HepG2 (cell line): Measurements from ENCODE around the gene COG1. TPM values are rescaled to one million over a fixed set of nuclear protein-coding genes. Genes with fewer than 3 reads are reported as not detected.
A peak's percentile ranks its signal among the peaks of the same experiment; 100 is the strongest.

Source experiments
- ARID2 ChIP-seq: sonication (generic); formaldehyde crosslinking; IDR thresholded peaks from 2 replicates; pipeline ENCODE4 v1.8.1; 2022; ENCODE audit warnings: mild to moderate bottlenecking, missing genetic modification reagents, borderline replicate concordance
- ATF5 ChIP-seq: sonication (generic); formaldehyde crosslinking; IDR thresholded peaks from 2 replicates; pipeline ENCODE4 v1.4.0; 2020; ENCODE audit warnings: mild to moderate bottlenecking, low read depth, missing genetic modification reagents
- CREB3 ChIP-seq: sonication (generic); formaldehyde crosslinking; IDR thresholded peaks from 2 replicates; pipeline ENCODE4 v1.5.0; 2020; ENCODE audit warnings: missing genetic modification reagents
- MAX ChIP-seq: IDR thresholded peaks from 2 replicates; pipeline ENCODE4 v1.6.1; 2012; ENCODE audit warnings: inconsistent platforms
- MBD4 ChIP-seq: IDR thresholded peaks from 2 replicates; pipeline ENCODE4 v1.6.1; 2012; ENCODE audit warnings: low read length, inconsistent platforms, borderline replicate concordance
- NBN ChIP-seq: fragments of 450-650 bp; conservative IDR thresholded peaks from 2 replicates; pipeline ENCODE4 v1.6.1; 2017
- NFKBIZ ChIP-seq: IDR thresholded peaks from 2 replicates; pipeline ENCODE4 v1.6.1; 2018; ENCODE audit warnings: missing genetic modification reagents, missing compliant biosample characterization
- POGZ ChIP-seq: sonication (generic); formaldehyde crosslinking; IDR thresholded peaks from 2 replicates; pipeline ENCODE4 v1.4.0; 2020; ENCODE audit warnings: mild to moderate bottlenecking, missing genetic modification reagents
- SP2 ChIP-seq: sonication (generic); formaldehyde crosslinking; IDR thresholded peaks from 2 replicates; pipeline ENCODE4 v1.5.1; 2020; ENCODE audit warnings: mild to moderate bottlenecking, missing genetic modification reagents
- SRSF9 ChIP-seq: fragments of 200-400 bp; formaldehyde crosslinking; IDR thresholded peaks from 2 replicates; pipeline ENCODE4 v1.6.1; 2018; ENCODE audit warnings: borderline replicate concordance, mild to moderate bottlenecking, low read depth, low read length; ENCODE audit not compliant: insufficient read depth, poor library complexity, severe bottlenecking
- TARDBP ChIP-seq: sonication (generic); formaldehyde crosslinking; IDR thresholded peaks from 2 replicates; pipeline ENCODE4 v1.8.0; 2022; ENCODE audit warnings: mild to moderate bottlenecking, missing genetic modification reagents
- TCF7 ChIP-seq: sonication (generic); IDR thresholded peaks from 2 replicates; pipeline ENCODE4 v1.6.1; 2016; ENCODE audit warnings: antibody characterized with exemption, low read depth
- ZBTB44 ChIP-seq: sonication (generic); formaldehyde crosslinking; IDR thresholded peaks from 2 replicates; pipeline ENCODE4 v1.4.0; 2020; ENCODE audit warnings: missing genetic modification reagents
- ZMYM3 ChIP-seq: sonication (generic); formaldehyde crosslinking; IDR thresholded peaks from 2 replicates; pipeline ENCODE4 v1.5.1; 2020; ENCODE audit warnings: mild to moderate bottlenecking, missing genetic modification reagents
- ZNF101 ChIP-seq: sonication (generic); formaldehyde crosslinking; IDR thresholded peaks from 2 replicates; pipeline ENCODE4 v1.4.0; 2020; ENCODE audit warnings: mild to moderate bottlenecking, low read depth, missing genetic modification reagents, borderline replicate concordance
- ZNF431 ChIP-seq: sonication (generic); formaldehyde crosslinking; IDR thresholded peaks from 2 replicates; pipeline ENCODE4 v1.9.0; 2022; ENCODE audit warnings: missing genetic modification reagents, low read depth, mild to moderate bottlenecking, borderline replicate concordance
- ZNF446 ChIP-seq: sonication (generic); formaldehyde crosslinking; IDR thresholded peaks from 2 replicates; pipeline ENCODE4 v1.5.0; 2020; ENCODE audit warnings: mild to moderate bottlenecking, missing genetic modification reagents
- ZNF615 ChIP-seq: sonication (generic); formaldehyde crosslinking; IDR thresholded peaks from 2 replicates; pipeline ENCODE4 v1.5.0; 2020; ENCODE audit warnings: mild to moderate bottlenecking, missing genetic modification reagents, borderline replicate concordance
- polyA plus RNA-seq, 8 experiments: library from polyadenylated mRNA; depleted of rRNA in 3 of 8; stranded (reverse) in 7 of 8; unstranded in 1 of 8; fragments of >200 nt; fragmentation: Illumina TruSeq in 4 of 8; extraction: Trizol in 4 of 8; gene quantifications; 2 replicates each; pipeline versions ENCODE4 v1.2.1 to v1.2.3, GENCODE V29; 2011 to 2016; ENCODE audit warnings: low read depth in 4 of 8, missing spikeins in 1 of 8, mixed read lengths in 1 of 8; ENCODE audit not compliant: insufficient read depth in 1 of 8
- total RNA-seq, 5 experiments: library from RNA; depleted of rRNA; stranded (reverse); fragments of >200 nt; fragmentation: Illumina TruSeq; extraction: Trizol; gene quantifications; 2 replicates each; pipeline ENCODE4 v1.2.3, GENCODE V29; 2016; ENCODE audit warnings: low read depth in 1 of 5
- TF ChIP-seq, protein P1 (sequence below): sonication (generic); formaldehyde crosslinking; IDR thresholded peaks from 2 replicates; pipeline ENCODE4 v1.4.0; 2020; ENCODE audit warnings: missing genetic modification reagents
- TF ChIP-seq, protein P2 (sequence below): sonication (generic); formaldehyde crosslinking; IDR thresholded peaks from 2 replicates; pipeline ENCODE4 v1.5.1; 2020; ENCODE audit warnings: missing genetic modification reagents, mild to moderate bottlenecking, borderline replicate concordance
- TF ChIP-seq, protein P3 (sequence below): fragments of 450-650 bp; IDR thresholded peaks from 2 replicates; pipeline ENCODE4 v1.6.1; 2017

Gene COG1
- total and polyA plus RNA-seq, 2 of the 13 experiments (the other 11 are each of a cell fraction or from before 2014, with no cell fraction given): 36.6 to 39.7 TPM

- TF ChIP-seq ZBTB44 (CRISPR knock-in tag) (no peak), ZNF446 (no peak), ZNF431 (CRISPR knock-in tag) (peak; percentile 88; the same call in 1 of the 2 replicates), MBD4 (peak; percentile 88; the same call in 1 of the 2 replicates), TARDBP (CRISPR knock-in tag) (peak; percentile 99), TCF7 (peak; percentile 99), SRSF9 (no peak), SP2 (CRISPR knock-in tag) (no peak), ZNF101 (CRISPR knock-in tag) (no peak), MAX (peak; percentile 76), ZNF615 (CRISPR knock-in tag) (peak; percentile 40; the same call in 1 of the 2 replicates), ATF5 (CRISPR knock-in tag) (0 out of 2 replicates have a peak, but pooled peaks have one; percentile 80), NFKBIZ (CRISPR knock-in tag) (peak; percentile 94), NBN (no peak), CREB3 (no peak), POGZ (CRISPR knock-in tag) (peak; percentile 57), ZMYM3 (CRISPR knock-in tag) (peak; percentile 54; the same call in 1 of the 2 replicates), ARID2 (CRISPR knock-in tag) (peak; percentile 55; the same call in 1 of the 2 replicates)
- TF ChIP-seq, protein P1, sequence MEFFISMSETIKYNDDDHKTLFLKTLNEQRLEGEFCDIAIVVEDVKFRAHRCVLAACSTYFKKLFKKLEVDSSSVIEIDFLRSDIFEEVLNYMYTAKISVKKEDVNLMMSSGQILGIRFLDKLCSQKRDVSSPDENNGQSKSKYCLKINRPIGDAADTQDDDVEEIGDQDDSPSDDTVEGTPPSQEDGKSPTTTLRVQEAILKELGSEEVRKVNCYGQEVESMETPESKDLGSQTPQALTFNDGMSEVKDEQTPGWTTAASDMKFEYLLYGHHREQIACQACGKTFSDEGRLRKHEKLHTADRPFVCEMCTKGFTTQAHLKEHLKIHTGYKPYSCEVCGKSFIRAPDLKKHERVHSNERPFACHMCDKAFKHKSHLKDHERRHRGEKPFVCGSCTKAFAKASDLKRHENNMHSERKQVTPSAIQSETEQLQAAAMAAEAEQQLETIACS (CRISPR knock-in tag): no peak; the same call in 1 of the 2 replicates
- TF ChIP-seq, protein P2, sequence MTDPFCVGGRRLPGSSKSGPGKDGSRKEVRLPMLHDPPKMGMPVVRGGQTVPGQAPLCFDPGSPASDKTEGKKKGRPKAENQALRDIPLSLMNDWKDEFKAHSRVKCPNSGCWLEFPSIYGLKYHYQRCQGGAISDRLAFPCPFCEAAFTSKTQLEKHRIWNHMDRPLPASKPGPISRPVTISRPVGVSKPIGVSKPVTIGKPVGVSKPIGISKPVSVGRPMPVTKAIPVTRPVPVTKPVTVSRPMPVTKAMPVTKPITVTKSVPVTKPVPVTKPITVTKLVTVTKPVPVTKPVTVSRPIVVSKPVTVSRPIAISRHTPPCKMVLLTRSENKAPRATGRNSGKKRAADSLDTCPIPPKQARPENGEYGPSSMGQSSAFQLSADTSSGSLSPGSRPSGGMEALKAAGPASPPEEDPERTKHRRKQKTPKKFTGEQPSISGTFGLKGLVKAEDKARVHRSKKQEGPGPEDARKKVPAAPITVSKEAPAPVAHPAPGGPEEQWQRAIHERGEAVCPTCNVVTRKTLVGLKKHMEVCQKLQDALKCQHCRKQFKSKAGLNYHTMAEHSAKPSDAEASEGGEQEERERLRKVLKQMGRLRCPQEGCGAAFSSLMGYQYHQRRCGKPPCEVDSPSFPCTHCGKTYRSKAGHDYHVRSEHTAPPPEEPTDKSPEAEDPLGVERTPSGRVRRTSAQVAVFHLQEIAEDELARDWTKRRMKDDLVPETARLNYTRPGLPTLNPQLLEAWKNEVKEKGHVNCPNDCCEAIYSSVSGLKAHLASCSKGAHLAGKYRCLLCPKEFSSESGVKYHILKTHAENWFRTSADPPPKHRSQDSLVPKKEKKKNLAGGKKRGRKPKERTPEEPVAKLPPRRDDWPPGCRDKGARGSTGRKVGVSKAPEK (CRISPR knock-in tag): peak; percentile 94; the same call in 1 of the 2 replicates
- TF ChIP-seq, protein P3, sequence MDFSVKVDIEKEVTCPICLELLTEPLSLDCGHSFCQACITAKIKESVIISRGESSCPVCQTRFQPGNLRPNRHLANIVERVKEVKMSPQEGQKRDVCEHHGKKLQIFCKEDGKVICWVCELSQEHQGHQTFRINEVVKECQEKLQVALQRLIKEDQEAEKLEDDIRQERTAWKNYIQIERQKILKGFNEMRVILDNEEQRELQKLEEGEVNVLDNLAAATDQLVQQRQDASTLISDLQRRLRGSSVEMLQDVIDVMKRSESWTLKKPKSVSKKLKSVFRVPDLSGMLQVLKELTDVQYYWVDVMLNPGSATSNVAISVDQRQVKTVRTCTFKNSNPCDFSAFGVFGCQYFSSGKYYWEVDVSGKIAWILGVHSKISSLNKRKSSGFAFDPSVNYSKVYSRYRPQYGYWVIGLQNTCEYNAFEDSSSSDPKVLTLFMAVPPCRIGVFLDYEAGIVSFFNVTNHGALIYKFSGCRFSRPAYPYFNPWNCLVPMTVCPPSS: no peak
These were observed 5.6 kb upstream of the COG1 start (continued) for GRCh38 chr17:73187203-73187769.
